ENCODE measurements around the gene SPPL3. TPM values are rescaled to one million over a fixed set of nuclear protein-coding genes. Genes with fewer than 3 reads are reported as not detected.

SPPL3 gene
- total RNA-seq, 1 experiment from 2014 or later: 51.1 TPM

- BruUV-seq (replicated peaks): no TSS peak
- ATAC-seq (no peak), DNase-seq (ENCODE audit: low read depth, low spot score) (no peak)
- no peaks in the 10 kb centered on the region for H3K36me3 ChIP-seq (ENCODE audit: control insufficient read depth, insufficient read depth, low read length)
- TF ChIP-seq POLR2AphosphoS5 (IDR thresholded peaks at IDR 0.05; ENCODE audit: low read depth, low read length) (no peak), CTCF (IDR thresholded peaks at IDR 0.05) (no peak), REST (IDR thresholded peaks at IDR 0.05; ENCODE audit: insufficient read depth in 1 of 2, low read depth in 2 of 2, low read length in 1 of 2) (no peak), TCF7L2 (IDR thresholded peaks at IDR 0.05; ENCODE audit: low read depth, low read length) (no peak), SIN3A (IDR thresholded peaks at IDR 0.05; ENCODE audit: borderline replicate concordance, insufficient read depth, low read depth, low read length) (no peak)
- no peaks in the 10 kb centered on the region for H3K27me3 ChIP-seq (ENCODE audit: control insufficient read depth, insufficient read depth, low read length)
- intact Hi-C loops (cut with micrococcal nuclease; ENCODE audit: unreplicated experiment): loop anchor here (10.0 kb wide), 1 partner anchor 220 kb away; the partner anchor contains the start of gene HNF1A
- POLR2A ChIA-PET: no interaction called here
- no peaks in the 10 kb centered on the region for H3K4me1 ChIP-seq (ENCODE audit: control insufficient read depth, insufficient read depth, low read length)
- in situ Hi-C loops (cut with HindIII; ENCODE audit: low pct_unique_long_range_greater_than_20kb, low sequenced_read_pairs): no loop called here
- CTCF ChIA-PET: no interaction called here
- H3K27ac ChIP-seq (ENCODE audit: low read length): no peak overlapping the region
- no peak overlapping the region for H3K4me3 ChIP-seq (ENCODE audit: low read depth in 2 of 2, low read length in 2 of 2)
- H3K9me3 ChIP-seq (ENCODE audit: control insufficient read depth, insufficient read depth, low read depth, low read length): no peaks in the 10 kb centered on the region
Measured at GRCh38 chr12:120755269-120755668, 148.9 kb downstream of the SPPL3 start.

GRCh38 chr12:120754792-120755191 lies 149.4 kb downstream of the SPPL3 start:
- DNase-seq (ENCODE audit: low read depth, low spot score) (no peak), ATAC-seq (no peak)
- ChIA-PET POLR2A (no interaction called here), CTCF (no interaction called here)
- no peak overlapping the region for H3K4me3 ChIP-seq (ENCODE audit: low read depth in 2 of 2, low read length in 2 of 2)
- H3K27ac ChIP-seq (ENCODE audit: low read length): no peak overlapping the region
- no TSS peak for BruUV-seq (replicated peaks)
- H3K4me1 ChIP-seq (ENCODE audit: control insufficient read depth, insufficient read depth, low read length): no peaks in the 10 kb centered on the region
- no peak for TF ChIP-seq TCF7L2 (IDR thresholded peaks at IDR 0.05; ENCODE audit: low read depth, low read length)
- no peak for TF ChIP-seq REST (IDR thresholded peaks at IDR 0.05; ENCODE audit: insufficient read depth in 1 of 2, low read depth in 2 of 2, low read length in 1 of 2)
- no peak for TF ChIP-seq CTCF (IDR thresholded peaks at IDR 0.05)
- no peak for TF ChIP-seq SIN3A (IDR thresholded peaks at IDR 0.05; ENCODE audit: borderline replicate concordance, insufficient read depth, low read depth, low read length)
- TF ChIP-seq POLR2AphosphoS5 (IDR thresholded peaks at IDR 0.05; ENCODE audit: low read depth, low read length): no peak
- H3K9me3 ChIP-seq (ENCODE audit: control insufficient read depth, insufficient read depth, low read depth, low read length): no peaks in the 10 kb centered on the region
- in situ Hi-C loops (cut with HindIII; ENCODE audit: low pct_unique_long_range_greater_than_20kb, low sequenced_read_pairs) (no loop called here), intact Hi-C loops (cut with micrococcal nuclease; ENCODE audit: unreplicated experiment) (loop anchor here (10.0 kb wide), 1 partner anchor 220 kb away; the partner anchor contains the start of gene HNF1A)
- H3K27me3 ChIP-seq (ENCODE audit: control insufficient read depth, insufficient read depth, low read length): no peaks in the 10 kb centered on the region
- H3K36me3 ChIP-seq (ENCODE audit: control insufficient read depth, insufficient read depth, low read length): no peaks in the 10 kb centered on the region
